B cell (primary cell): ENCODE measurements around the gene USP21. TPM values are rescaled to one million over a fixed set of nuclear protein-coding genes. Genes with fewer than 3 reads are reported as not detected.

ENCODE experiments used
- ATAC-seq: fragments of 200-7000 bp; cut with Tn5 transposase; one replicate; pipeline ENCODE4 v1.10.0; 2021; ENCODE audit warnings: low read depth, mild to moderate bottlenecking, moderate number of reproducible peaks, moderate library complexity
- CTCF ChIA-PET: fragments of 350-600 bp; sonication (Branson Sonifier 250); formaldehyde crosslinking; loops from one replicate; lab custom pipeline; 2021; ENCODE audit warnings: antibody characterized with exemption, inconsistent platforms; lab: Charles Lee
- POLR2A ChIA-PET: fragments of 350-600 bp; sonication (Branson Sonifier 250); formaldehyde crosslinking; loops from one replicate; lab custom pipeline; 2021; ENCODE audit warnings: antibody characterized with exemption; lab: Charles Lee
- DNase-seq: peaks from one replicate; pipeline ENCODE4 v3.0.0; 2013
- H2AFZ ChIP-seq: 2 replicates; pipeline ENCODE4 v1.6.1; 2012; ENCODE audit warnings: mild to moderate bottlenecking, low read depth, low read length; ENCODE audit not compliant: insufficient read depth, poor library complexity, severe bottlenecking
- H3K27ac ChIP-seq, 2 donors: 1 replicate in 1 of 2; 2 replicates in 1 of 2; pipeline ENCODE4 v1.5.1; 2012 to 2013; ENCODE audit warnings: low read length in 2 of 2, mild to moderate bottlenecking in 2 of 2, moderate library complexity in 1 of 2
- H3K27me3 ChIP-seq, 4 experiments: fragments of 200-600 bp in 1 of 4; sonication (generic) in 1 of 4; replicated peaks in 1 of 4; 1 replicate in 2 of 4; 2 replicates in 2 of 4; pipeline versions ENCODE4 v1.6.1 to v1.7.0; 2013 to 2016; ENCODE audit warnings: low read length in 3 of 4, mild to moderate bottlenecking in 2 of 4, mixed read lengths in 1 of 4, moderate library complexity in 1 of 4; ENCODE audit not compliant: insufficient read depth in 4 of 4, control insufficient read depth in 3 of 4; ENCODE audit errors: control extremely low read depth in 1 of 4
- H3K36me3 ChIP-seq, 2 experiments: replicated peaks in 1 of 2; 1 replicate in 1 of 2; 2 replicates in 1 of 2; pipeline versions ENCODE4 v1.6.1 to v1.7.1; 2013; ENCODE audit warnings: low read length in 1 of 2; ENCODE audit not compliant: insufficient read depth in 2 of 2, control insufficient read depth in 1 of 2; ENCODE audit errors: control extremely low read depth in 1 of 2, extremely low read depth in 1 of 2
- H3K4me1 ChIP-seq, 2 donors: fragments of 200-600 bp in 1 of 2; sonication (generic) in 1 of 2; 1 replicate in 1 of 2; 2 replicates in 1 of 2; pipeline versions ENCODE4 v1.5.1 to v1.6.1; 2013 to 2017; ENCODE audit warnings: low read length in 2 of 2; ENCODE audit not compliant: control insufficient read depth in 2 of 2, insufficient read depth in 2 of 2
- H3K4me2 ChIP-seq: replicated peaks from 2 replicates; pipeline ENCODE3; 2012; ENCODE audit warnings: mild to moderate bottlenecking, low read depth, low read length; ENCODE audit not compliant: poor library complexity, severe bottlenecking
- H3K4me3 ChIP-seq, 5 experiments: fragments of 200-600 bp in 1 of 5; sonication (generic) in 1 of 5; 1 replicate in 3 of 5; 2 replicates in 2 of 5; pipeline versions ENCODE4 v1.5.1 to v1.7.0; 2011 to 2016; ENCODE audit warnings: low read length in 4 of 5, mild to moderate bottlenecking in 4 of 5, low read depth in 2 of 5, control low read depth in 1 of 5, moderate library complexity in 1 of 5; ENCODE audit not compliant: insufficient read depth in 1 of 5; ENCODE audit errors: control extremely low read depth in 1 of 5, extremely low read depth in 1 of 5
- H3K79me2 ChIP-seq: fragments of 200-600 bp; sonication (generic); one replicate; pipeline ENCODE4 v1.6.0; 2016; ENCODE audit warnings: low read length; ENCODE audit not compliant: control insufficient read depth, insufficient read depth
- H3K9ac ChIP-seq: fragments of 200-600 bp; sonication (generic); 2 replicates; pipeline ENCODE4 v1.6.1; 2017; ENCODE audit warnings: mild to moderate bottlenecking, low read length, moderate library complexity
- H3K9me3 ChIP-seq, 3 donors: one replicate each; pipeline versions ENCODE4 v1.6.1 to v1.7.1; 2013; ENCODE audit warnings: low read length in 2 of 3; ENCODE audit not compliant: control insufficient read depth in 2 of 3, insufficient read depth in 1 of 3; ENCODE audit errors: control extremely low read depth in 1 of 3
- H4K20me1 ChIP-seq: 2 replicates; pipeline ENCODE4 v1.6.0; 2012; ENCODE audit warnings: mild to moderate bottlenecking, low read length; ENCODE audit not compliant: insufficient read depth, control insufficient read depth, poor library complexity, severe bottlenecking
- H3K27ac Mint-ChIP-seq: one replicate; pipeline ENCODE4 v1.8.0; 2021; ENCODE audit warnings: mixed read lengths
- H3K27me3 Mint-ChIP-seq: one replicate; pipeline ENCODE4 v1.8.0; 2021; ENCODE audit warnings: mixed read lengths
- H3K4me1 Mint-ChIP-seq: one replicate; pipeline ENCODE4 v1.8.0; 2021; ENCODE audit warnings: mixed read lengths
- H3K4me3 Mint-ChIP-seq: one replicate; pipeline ENCODE4 v1.8.0; 2021; ENCODE audit warnings: mixed read lengths
- H3K9me3 Mint-ChIP-seq: one replicate; pipeline ENCODE4 v1.8.0; 2022; ENCODE audit warnings: mixed read lengths; ENCODE audit not compliant: insufficient read depth
- EZH2 ChIP-seq: IDR thresholded peaks from 2 replicates; pipeline ENCODE4 v1.6.1; 2012; ENCODE audit warnings: borderline replicate concordance, low read depth, mild to moderate bottlenecking, moderate library complexity, low read length; ENCODE audit not compliant: insufficient read depth, poor library complexity, severe bottlenecking
- WGBS: methylation state at CpG from one replicate; pipeline ENCODE4 v1.1.5; 2013; ENCODE audit warnings: missing lambda C conversion rate; ENCODE audit not compliant: insufficient coverage; 5-methylcytosine and 5-hydroxymethylcytosine counted together
- intact Hi-C: fragments of 100-400 bp; cut with micrococcal nuclease; formaldehyde crosslinking; loops from one replicate; pipeline ENCODE4 v1.10.0; 2022
- polyA plus RNA-seq: library from polyadenylated mRNA; depleted of rRNA; stranded (reverse); fragments of >200 nt; gene quantifications from 2 replicates; pipeline ENCODE4 v1.2.3, GENCODE V29; 2012
- total RNA-seq, 2 donors: library from RNA; stranded (reverse); fragments of 120-200 nt in 1 of 2; gene quantifications; 1 replicate in 1 of 2; 2 replicates in 1 of 2; pipeline versions ENCODE4 v1.2.3 to v1.2.4, GENCODE V29; 2013 to 2022
- TF ChIP-seq, protein P1 (sequence below): fragments of 200-600 bp; IDR thresholded peaks from one replicate; pipeline ENCODE4 v1.8.0; 2022; ENCODE audit warnings: antibody characterized with exemption, mild to moderate bottlenecking

USP21 gene
- total and polyA plus RNA-seq, 2 donors (not counting 1 experiment from before 2014, with no cell fraction given) = 53.3 to 81.6 TPM

DNA sequence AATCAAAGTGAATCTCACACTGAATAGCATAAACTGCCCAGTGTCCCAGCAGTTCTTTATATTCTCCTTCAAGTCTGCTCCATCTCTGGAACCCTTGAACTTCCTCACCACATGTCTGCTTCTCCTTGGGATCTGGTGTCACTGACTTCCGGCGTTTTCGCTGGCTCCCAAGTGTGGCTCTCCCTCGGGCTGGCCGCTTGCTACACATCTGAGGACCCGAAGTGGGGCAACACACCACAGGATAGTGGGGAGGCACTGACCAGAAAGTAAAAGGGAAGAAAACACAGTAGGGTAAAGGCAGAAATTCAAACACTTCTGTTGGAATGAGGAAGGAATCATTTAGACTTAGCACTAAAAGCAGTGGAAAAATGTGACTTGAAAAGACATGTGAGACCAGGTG is 36.3 kb upstream of the USP21 start:
- H3K27ac ChIP-seq = peak overlapping the region in 1 of 2 donors; percentile 5
- Mint-ChIP-seq H3K27ac (peak overlapping the region; percentile 64), H3K4me1 (peaks cover 48% of the 10 kb centered on the region), H3K4me3 (no peak overlapping the region), H3K27me3 (no peaks in the 10 kb centered on the region), H3K9me3 (no peaks in the 10 kb centered on the region)
- no peaks in the 10 kb centered on the region for H4K20me1 ChIP-seq
- no peak for ATAC-seq
- H3K9ac ChIP-seq = no peak overlapping the region
- no peak overlapping the region for H3K4me2 ChIP-seq
- CTCF ChIA-PET = no interaction called here
- TF ChIP-seq, protein P1, sequence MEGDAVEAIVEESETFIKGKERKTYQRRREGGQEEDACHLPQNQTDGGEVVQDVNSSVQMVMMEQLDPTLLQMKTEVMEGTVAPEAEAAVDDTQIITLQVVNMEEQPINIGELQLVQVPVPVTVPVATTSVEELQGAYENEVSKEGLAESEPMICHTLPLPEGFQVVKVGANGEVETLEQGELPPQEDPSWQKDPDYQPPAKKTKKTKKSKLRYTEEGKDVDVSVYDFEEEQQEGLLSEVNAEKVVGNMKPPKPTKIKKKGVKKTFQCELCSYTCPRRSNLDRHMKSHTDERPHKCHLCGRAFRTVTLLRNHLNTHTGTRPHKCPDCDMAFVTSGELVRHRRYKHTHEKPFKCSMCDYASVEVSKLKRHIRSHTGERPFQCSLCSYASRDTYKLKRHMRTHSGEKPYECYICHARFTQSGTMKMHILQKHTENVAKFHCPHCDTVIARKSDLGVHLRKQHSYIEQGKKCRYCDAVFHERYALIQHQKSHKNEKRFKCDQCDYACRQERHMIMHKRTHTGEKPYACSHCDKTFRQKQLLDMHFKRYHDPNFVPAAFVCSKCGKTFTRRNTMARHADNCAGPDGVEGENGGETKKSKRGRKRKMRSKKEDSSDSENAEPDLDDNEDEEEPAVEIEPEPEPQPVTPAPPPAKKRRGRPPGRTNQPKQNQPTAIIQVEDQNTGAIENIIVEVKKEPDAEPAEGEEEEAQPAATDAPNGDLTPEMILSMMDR = no peak
- TF ChIP-seq EZH2 = no peak
- POLR2A ChIA-PET = interaction anchor here (0.7 kb wide), 1 partner anchor 27 kb away, joined by 7 read pairs; no protein-coding TSS in a partner anchor
- H3K4me3 ChIP-seq = no peak overlapping the region
- peaks cover 30 to 36% of the 10 kb centered on the region in 2 donors for H3K4me1 ChIP-seq
- H3K36me3 ChIP-seq = peaks cover 2 to 62% of the 10 kb centered on the region in 2 experiments
- 98% methylated on average over 6 of the region's 6 CpGs for WGBS
- peaks cover 45% of the 10 kb centered on the region for H3K79me2 ChIP-seq
- no peaks in the 10 kb centered on the region for H3K27me3 ChIP-seq
- no peak for DNase-seq
- H3K9me3 ChIP-seq = no peaks in the 10 kb centered on the region
- intact Hi-C loops = no loop called here
- no peak overlapping the region for H2AFZ ChIP-seq

GRCh38 chr1:161127649-161128048 is 31.7 kb upstream of the USP21 start:
- ChIA-PET POLR2A (interaction anchor here (0.5 kb wide), 1 partner anchor 69 kb away, joined by 5 read pairs; no protein-coding TSS in a partner anchor), CTCF (interaction anchor here (0.6 to 2.2 kb wide), 5 partner anchors 10 to 1967 kb away, joined by 3 to 9 read pairs (median 3); partner anchors contain the start of gene KLHDC9)
- ATAC-seq (no peak), DNase-seq (no peak)
- Mint-ChIP-seq H3K27me3 (no peaks in the 10 kb centered on the region), H3K27ac (no peak overlapping the region), H3K4me1 (peaks cover 38% of the 10 kb centered on the region), H3K4me3 (no peak overlapping the region), H3K9me3 (no peaks in the 10 kb centered on the region)
- no peak for TF ChIP-seq EZH2
- TF ChIP-seq, protein P1 = no peak
- H2AFZ ChIP-seq = no peak overlapping the region
- peak overlapping the region in 1 of 2 donors; percentile 17 for H3K27ac ChIP-seq
- peaks cover 2 to 61% of the 10 kb centered on the region in 2 experiments for H3K36me3 ChIP-seq
- no peaks in the 10 kb centered on the region for H4K20me1 ChIP-seq
- no peak overlapping the region for H3K9ac ChIP-seq
- peaks cover 29% of the 10 kb centered on the region for H3K79me2 ChIP-seq
- no peaks in the 10 kb centered on the region for H3K27me3 ChIP-seq
- no peak overlapping the region for H3K4me3 ChIP-seq
- no peak overlapping the region for H3K4me2 ChIP-seq
- intact Hi-C loops = no loop called here
- no peaks in the 10 kb centered on the region for H3K9me3 ChIP-seq
- H3K4me1 ChIP-seq = peaks cover 10 to 16% of the 10 kb centered on the region in 2 donors
- no CpG with 5 or more reads among the region's 2 CpGs for WGBS
